GM13977 (cell line): ENCODE measurements around the gene FBXW12.
A peak's percentile ranks its signal among the peaks of the same experiment; 100 is the strongest.

Experiments used
- DNase-seq: peaks from one replicate; pipeline ENCODE4 v3.0.0; 2012; ENCODE audit warnings: low spot score
- in situ Hi-C: fragments of 300-500 bp; cut with MboI; formaldehyde crosslinking; loops from one replicate; pipeline ENCODE4 v1.12.0; 2022; ENCODE audit warnings: low sequenced_read_pairs, low pct_unique_long_range_greater_than_20kb, mixed read lengths, inconsistent platforms; ENCODE audit not compliant: unreplicated experiment
- TF ChIP-seq, protein P1 (sequence below): IDR thresholded peaks from 2 replicates; pipeline ENCODE4 v1.5.1; 2012; ENCODE audit warnings: mild to moderate bottlenecking, control low read depth; ENCODE audit not compliant: insufficient read depth; ENCODE audit errors: extremely low read depth, missing control alignments

The FBXW12 gene

GRCh38 chr3:48404440-48405342, 32.7 kb downstream of the FBXW12 start:
- DNase-seq = peak; percentile 9
- TF ChIP-seq, protein P1, sequence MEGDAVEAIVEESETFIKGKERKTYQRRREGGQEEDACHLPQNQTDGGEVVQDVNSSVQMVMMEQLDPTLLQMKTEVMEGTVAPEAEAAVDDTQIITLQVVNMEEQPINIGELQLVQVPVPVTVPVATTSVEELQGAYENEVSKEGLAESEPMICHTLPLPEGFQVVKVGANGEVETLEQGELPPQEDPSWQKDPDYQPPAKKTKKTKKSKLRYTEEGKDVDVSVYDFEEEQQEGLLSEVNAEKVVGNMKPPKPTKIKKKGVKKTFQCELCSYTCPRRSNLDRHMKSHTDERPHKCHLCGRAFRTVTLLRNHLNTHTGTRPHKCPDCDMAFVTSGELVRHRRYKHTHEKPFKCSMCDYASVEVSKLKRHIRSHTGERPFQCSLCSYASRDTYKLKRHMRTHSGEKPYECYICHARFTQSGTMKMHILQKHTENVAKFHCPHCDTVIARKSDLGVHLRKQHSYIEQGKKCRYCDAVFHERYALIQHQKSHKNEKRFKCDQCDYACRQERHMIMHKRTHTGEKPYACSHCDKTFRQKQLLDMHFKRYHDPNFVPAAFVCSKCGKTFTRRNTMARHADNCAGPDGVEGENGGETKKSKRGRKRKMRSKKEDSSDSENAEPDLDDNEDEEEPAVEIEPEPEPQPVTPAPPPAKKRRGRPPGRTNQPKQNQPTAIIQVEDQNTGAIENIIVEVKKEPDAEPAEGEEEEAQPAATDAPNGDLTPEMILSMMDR = no peak
- in situ Hi-C loops = no loop called here

DNA sequence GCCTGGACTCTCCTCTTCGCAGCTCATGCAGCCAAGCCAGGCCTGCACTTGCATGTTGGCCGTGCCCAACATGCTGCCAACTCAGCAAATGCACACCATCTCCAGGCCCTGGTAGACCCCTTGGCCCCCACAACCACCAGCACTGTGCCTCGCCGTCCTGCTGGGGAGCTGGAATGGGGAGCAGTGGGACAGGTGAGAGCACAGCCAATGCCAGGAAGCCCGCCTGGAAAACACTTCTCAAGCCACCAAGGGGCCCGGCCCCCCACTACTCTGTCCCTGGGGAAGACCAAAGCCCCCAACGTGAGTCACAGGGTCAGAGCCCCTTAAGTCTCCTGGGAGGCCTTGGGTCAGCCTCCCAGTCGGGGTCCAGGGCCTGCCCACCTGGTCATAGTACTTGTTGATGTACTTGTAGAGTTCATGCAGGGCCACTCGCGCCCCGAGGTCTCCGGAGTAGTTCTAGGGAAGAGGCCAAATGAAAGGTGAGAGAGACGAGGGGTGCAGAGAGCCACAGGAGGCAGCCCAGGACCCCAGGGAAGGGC, 33.4 kb downstream of the FBXW12 start:
- in situ Hi-C loops = no loop called here
- TF ChIP-seq, protein P1 = no peak
- DNase-seq = no peak

GRCh38 chr3:48405971-48406370, 34.0 kb downstream of the FBXW12 start:
- peak; percentile 7 for DNase-seq
- TF ChIP-seq, protein P1 = no peak
- in situ Hi-C loops = no loop called here

GRCh38 chr3:48406443-48407431, 34.7 kb downstream of the FBXW12 start:
- in situ Hi-C loops = no loop called here
- DNase-seq = peak; percentile 12
- TF ChIP-seq, protein P1 = no peak

DNA sequence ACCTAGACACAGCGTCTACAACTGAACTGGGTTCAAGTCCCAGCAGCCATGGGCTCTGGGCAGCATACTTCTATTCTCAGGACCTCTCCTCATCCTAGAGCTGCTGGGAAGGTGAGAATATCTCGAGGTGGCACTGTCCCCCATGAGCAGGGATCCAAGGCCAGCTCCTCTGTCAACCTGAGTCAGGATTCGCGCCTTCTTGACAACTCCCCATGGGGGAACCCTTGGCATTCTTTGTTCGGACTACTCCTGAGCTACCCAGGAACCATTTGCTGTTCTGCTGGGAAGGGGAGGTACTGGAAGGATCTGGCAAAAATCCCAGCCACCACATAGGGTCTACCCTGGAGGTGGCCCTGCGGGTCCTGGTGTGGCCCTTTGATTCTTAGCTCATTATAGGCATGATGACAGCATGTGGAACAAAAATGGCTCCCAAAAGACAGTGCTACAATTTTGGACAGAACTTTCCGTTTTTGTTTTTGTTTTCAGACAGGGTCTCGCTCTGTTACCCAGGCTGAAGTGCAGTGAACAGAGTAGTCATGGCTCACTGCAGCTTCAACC, 35.6 kb downstream of the FBXW12 start:
- TF ChIP-seq, protein P1 = no peak
- peak; percentile 18 for DNase-seq
- in situ Hi-C loops = no loop called here

DNA sequence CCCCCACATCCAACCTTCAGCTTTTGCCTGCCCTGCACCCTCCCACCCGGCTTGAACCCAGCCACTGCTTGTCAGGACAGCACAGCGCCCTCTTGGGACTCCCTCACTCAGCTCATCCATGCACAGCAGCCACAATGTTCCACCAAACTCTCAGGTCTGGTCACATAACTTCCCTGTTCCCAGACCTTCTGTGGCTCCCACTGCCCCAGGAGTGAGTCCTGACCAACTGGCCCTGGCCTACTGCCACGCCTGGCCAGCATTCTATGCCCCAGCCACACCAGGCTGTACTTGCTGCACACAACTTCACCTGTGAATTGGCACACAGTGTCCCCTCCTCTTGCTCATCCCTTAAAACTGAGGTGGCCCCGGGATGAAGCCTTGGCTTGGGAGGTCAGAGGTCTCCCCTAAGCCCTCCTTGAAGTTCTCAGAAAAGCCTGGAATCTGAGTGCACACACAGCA, 36.8 kb downstream of the FBXW12 start:
- TF ChIP-seq, protein P1 = peak; percentile 7
- in situ Hi-C loops = no loop called here
- DNase-seq = no peak
